Activated CD8-positive, alpha-beta memory T cell treated with anti-CD3 and anti-CD28 coated beads for 24 hours (primary cell): ENCODE data around the gene PSMB5.
"Not testable (repeated sequence)": the region's sequence is repeated elsewhere in the genome, so short reads cannot be mapped to it uniquely, and the experiment has no call there.

ENCODE experiments used
- DNase-seq: peaks from one replicate; pipeline ENCODE4 v3.0.0-alpha.2; 2020

PSMB5 gene

DNA sequence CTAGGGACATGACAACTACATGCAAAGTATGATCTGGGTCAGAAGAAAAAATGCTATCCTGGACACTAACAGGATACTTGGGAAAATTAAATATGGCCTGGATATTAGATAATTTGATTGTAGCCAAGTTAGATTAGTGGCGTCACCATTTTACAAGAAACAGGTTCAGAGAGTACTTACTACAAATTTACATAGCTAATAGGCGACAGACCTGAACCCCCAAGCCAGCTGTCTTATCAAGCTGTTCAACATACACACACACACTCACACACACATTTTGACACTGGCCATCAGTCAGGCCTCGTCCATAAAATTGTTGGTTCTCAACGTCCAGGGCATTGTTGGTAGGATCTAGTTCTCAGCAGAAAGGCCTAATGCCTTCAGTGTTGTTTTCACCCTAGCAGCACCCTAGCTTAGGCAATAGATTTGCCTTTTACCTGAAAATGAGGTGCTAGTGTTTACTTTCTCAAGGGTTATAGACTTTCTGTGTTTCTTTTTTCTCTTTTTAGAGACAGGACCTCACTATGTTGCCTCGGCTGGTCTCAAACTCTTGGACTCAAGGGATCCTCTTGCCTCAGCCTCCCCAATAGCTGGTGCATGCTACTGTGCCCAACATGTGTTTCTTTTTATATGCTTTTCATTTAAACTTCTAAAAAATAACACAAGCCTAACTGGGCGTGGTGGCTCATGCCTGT, 21.5 kb downstream of the PSMB5 start:
- no peak for DNase-seq

DNA sequence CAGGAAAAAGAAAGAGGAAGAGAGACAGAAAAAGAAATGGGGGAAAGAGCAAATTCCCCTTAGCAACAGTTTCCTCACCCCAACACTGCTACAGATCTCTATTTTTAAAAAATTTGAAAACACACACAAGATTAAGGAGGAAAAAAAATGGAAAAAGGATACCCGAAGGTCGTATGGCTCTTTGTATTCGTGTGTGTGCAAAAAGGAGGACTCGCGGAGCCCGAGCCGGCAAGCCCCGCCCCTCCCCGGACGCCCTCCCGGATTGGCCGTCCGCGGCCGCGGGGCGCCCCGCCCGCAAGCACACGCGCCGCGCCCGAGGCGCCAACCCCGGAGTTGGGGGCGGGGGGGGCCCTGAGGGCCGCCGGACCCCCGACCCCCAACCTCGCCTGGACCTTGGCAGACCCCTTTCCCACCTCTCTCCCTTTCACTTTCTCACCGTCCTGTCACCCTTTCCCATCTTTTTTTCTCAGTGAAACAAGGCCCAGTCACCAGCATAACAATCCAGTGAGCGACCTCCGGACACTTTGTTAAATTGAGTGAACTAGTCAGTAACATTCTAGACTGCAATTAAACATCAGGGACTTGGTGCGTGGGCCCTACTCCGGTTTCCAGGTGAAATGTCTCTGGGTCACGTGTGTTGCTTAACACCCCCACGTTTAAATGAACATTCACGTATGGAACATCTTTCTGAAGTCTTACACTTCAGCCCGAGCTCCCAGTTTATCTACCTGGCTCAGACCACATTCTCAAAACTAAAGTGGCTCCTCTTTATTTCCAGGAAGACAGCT, 24.6 kb downstream of the PSMB5 start, which contains the start of gene C14orf93:
Gene C14orf93, minus strand, starts transcription at position 205 of the 788 bp plus-strand sequence. CDS start 11,120 bp downstream, outside the sequence.
- peak; percentile 89 for DNase-seq

DNA sequence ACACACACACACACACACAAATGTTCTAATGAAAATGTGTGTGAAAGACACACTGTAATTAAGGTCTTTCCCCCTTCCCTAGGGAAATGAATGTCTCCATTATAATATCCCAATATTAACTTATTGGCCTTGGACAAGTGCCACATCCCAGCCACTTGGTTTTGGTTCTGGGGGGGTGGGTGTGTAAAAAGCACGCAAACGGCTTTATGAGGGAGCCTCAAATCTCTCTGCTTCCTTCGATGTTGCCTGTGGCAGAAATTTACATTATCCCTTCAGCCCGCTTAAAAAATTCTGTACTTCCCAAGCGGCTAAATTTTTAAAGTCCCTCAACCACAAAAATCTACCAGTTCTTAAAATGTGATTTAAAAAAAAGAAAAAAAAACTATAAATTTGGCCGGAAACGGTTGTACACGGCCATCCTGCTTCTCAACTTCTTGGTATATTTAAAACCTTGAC, 25.2 kb downstream of the PSMB5 start:
- no peak for DNase-seq

DNA sequence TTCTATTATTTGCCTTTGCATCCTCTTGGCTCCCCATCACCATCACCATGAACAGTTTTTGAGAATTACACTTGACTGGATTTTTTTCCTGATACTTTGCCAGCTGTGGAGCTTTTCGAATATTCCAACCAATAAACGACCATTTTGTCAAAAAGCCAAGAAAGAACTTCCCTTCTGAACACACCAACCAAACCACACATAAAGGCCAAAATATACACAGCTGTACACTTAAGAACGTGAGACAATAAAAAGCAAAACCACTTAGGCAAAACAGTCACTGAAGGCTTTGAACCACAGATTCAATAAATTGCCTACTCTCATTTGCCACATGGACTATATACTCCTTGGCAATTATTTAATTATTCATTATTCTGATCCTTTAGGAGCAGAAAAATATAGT, 25.9 kb downstream of the PSMB5 start:
- no peak for DNase-seq

DNA sequence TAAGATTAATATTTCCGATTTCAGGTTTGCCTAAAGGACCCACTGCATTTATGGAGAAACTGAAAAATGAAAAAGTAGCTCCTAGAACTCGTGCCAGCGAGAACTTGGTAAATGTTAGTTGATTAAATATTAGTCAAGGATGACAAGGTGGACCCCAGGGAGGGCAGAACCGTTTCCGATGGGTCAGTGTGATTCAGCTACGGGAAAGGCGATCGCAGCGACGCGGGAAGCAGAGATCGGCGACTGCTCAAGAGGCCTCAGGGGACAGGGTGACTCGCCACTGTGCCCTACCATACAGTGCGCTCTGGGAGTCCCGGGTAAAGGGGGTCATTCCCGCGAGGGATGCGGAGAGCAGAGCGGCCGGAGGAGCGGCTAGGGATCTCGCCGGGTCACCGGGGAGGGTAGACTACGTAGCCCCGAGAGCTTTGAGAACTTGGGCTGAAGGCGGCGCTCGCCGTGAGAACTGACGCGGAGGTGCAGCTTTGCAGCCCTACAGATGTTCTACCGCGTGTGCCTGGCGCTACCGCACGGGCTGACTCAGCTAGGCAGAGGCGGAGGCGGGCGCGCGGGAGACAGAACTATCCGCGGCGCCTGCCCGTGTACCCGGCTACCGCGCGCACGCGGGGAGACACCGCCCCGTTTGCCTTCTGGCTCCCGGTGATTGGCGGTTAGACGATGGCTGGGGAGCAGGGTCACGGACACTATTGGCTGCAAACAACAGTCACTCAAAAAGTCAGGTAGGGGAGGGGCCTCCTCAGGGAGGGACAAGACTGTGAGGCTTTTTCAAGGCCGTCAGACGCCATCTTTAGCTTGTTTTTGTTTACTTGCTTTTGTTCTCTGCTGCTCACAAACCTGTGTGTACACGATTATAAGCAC, 27.9 kb downstream of the PSMB5 start:
- DNase-seq = peak; percentile 96

DNA sequence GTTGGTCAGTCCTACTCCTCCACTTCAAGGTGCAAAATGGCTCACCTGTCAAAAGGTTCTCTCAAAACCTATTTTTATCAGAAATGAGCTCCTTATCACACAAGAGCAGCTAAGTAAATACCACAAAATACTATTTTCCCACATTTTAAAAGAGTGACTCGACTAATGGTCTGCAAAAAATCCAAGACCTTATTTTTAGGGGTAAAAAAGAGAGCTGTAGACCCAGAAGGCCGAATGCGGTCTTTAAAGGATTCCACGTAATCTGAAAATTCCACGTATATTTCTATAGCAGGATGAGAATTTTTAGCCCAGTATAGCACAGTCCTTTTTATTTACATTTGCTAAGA, 28.5 kb downstream of the PSMB5 start:
- no peak for DNase-seq

DNA sequence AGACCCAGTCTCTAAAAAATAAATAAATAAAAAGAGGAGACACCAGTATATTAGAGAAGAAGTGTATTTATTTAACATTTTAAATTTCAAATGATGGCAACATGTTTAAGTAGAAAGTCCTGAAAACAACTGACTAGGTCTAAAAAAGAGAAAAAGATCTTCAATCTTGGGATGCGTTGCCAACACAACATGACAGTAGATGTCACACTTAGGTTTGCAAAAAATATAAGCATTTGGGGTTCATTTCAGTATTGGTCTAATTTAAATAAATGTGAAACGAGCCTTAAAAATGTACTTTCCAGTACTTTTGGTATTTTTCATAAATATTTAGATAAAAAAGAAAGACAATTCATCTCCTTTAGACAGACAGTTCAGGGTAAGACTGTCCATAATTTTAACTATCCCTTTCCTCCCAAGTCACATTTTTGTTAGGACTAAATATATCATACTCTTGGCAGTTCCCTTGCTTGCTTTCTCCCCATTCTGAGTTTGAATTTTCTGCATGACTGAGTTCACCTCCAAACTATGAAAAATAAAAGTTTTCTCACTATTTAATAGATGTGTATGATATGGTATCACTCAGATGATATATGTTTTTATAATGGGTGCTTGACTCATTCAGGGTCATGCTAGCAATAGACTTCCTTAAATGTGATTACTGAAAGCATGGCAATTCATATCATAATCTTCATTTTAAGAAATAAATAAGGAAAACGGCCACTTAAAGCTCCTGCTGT, 29.1 kb downstream of the PSMB5 start:
- DNase-seq = no peak

DNA sequence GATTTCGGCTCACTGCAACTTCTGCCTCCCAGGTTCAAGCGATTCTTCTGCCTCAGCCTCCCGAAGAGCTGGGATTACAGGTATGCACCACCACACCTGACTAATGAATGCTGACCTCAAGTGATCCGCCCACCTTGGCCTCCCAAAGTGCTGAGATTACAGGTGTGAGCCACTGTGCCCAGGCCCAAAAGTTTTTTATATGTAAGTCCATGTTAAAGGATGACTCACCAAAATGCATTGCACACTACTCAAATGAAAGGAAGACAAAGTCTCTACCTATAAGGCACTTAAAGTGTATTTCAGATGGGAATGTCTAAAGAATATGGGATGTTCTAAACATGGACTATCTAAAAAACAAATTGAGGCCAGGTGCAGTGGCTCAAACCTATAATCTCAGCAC, 30.4 kb downstream of the PSMB5 start:
- DNase-seq = not testable (repeated sequence)

DNA sequence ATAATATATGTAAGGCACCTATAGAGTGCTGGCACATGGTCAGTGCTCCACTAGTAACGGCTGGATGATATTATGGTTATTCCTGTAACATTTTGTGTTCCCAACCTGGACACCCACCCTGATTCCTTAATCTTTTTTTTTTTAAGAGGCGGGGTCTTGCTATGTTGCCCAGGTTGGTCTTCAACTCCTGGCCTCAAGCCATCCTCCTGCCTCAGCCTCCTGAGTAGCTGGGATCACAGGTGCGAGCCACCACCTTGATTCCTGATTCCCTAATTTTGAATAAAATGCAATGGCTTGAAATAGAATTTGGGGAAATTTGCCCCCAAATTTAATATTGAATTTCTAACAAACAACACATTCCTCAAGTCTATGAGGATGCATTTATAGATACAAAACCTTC, 32.1 kb downstream of the PSMB5 start:
- DNase-seq = no peak

DNA sequence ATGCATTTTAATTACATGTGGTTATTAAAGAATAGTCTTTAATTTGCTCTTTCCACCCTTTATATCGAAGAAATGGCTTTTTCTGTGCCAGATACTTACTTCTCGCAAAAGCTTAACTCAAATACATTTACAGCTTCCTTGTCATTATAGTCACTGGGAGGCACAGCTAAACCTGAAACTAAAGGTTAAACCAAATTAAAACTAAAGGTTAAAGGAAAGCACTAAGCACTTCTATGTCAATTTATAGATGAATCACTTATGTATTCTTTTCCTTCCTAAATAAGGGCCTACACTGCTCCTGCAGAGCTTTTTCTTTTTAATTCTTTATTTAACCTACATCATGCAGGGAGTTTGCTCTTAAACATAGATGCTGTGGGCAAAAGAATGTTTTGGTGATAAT, 33.8 kb downstream of the PSMB5 start:
- DNase-seq = no peak

DNA sequence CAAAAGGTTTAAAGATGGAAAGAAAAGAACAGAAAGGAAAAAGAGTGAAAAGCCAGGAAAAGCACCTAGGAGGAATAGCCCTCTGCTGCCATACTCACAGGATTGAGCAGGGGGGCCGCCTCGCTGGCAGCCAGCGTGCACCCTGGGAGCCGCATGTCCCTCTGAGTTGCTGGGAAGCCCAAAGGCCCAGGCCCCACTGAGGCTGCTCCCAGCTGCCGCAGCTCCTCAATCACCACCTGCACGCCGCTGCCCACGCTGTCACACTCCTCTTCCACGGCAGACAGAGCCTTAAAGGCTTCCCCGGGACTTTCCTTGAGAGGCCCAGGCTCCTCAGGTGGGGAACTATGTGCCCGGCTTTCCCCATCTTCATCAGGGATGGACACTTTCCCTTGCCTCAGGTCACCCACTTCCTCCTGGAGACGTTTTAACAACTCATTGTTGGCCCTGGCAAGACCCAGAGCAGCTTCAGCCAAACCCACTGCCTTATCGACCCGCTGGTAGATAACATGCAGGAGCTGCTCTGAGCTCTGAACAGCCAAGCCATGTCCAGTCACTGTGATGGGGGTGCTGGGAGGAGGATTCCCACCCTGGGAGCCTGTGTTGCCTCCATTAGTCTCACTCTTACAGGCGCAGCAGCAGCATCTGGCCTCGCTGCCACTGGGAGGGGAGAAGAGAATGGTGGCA, 36.2 kb downstream of the PSMB5 start:
- no peak for DNase-seq

DNA sequence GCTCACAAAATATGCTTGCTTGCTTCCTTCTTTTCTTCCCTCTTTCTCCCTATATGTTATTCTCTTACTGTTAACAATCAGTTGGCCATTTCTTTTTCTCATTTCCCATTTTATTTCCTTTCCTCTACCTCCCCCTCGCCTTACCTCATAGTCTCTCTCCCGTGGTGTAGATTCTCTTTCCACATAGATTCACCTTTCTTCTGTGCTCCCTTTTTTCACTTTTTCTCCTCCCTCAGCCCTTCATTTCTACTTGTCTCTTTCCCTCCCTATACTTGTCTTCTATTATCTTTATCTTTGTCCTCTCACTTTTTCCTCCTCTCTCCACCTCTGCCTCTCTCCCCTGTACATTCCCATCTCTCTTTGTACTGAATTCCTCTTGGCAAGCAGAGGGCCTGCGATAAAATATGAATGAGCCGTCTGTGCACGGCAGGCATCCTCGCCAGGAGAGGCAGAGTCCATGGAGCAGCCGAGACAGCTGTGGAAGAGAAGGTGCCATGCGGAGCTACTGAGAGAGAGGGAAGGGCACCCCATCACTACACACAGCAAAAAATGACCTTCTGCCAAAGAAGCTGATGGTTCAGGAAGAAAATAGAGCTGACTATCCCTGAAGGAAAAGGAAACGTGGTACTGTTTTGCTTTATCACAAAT, 36.9 kb downstream of the PSMB5 start:
- DNase-seq = no peak

DNA sequence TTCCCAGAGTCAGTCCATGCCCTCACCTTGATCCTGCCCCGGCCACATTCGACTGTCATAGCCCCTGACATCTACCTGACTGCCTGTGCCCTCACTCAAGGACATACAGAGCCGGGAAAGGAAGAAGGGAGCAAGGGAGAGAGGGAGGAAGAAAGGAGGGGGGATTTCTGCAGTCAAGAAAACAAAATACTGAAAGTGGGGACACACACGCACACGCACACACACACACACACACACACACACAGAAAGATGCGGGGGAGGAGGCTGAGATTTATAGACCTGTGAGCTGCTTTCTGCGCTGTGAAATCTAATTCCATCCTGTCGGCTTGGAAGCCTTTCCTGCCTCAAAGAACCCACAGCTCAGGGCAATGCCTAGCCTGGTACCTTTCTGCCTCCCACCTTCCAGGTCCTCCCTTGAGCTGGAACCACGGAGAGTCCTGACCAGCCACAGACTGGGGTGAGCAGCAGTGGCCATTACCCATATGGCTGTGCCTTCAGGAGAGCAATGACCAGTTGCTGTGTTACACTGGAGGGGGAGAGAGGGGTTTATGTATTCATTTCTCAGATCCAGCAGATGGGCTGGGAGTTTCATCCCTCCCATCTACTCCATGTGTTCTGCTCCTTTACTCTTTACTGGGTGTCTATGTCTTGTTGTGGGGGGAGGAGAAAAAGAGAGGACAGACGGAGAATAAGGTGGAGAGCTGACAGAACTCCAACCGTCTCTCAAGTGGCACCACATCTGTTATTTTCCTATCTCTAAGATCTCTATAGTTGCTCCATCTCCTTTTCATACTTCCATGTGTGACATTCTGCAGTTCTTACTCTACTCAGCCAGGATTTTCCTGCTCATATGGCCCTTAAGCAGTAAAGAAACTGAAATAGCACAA, 37.7 kb downstream of the PSMB5 start:
- DNase-seq = no peak

DNA sequence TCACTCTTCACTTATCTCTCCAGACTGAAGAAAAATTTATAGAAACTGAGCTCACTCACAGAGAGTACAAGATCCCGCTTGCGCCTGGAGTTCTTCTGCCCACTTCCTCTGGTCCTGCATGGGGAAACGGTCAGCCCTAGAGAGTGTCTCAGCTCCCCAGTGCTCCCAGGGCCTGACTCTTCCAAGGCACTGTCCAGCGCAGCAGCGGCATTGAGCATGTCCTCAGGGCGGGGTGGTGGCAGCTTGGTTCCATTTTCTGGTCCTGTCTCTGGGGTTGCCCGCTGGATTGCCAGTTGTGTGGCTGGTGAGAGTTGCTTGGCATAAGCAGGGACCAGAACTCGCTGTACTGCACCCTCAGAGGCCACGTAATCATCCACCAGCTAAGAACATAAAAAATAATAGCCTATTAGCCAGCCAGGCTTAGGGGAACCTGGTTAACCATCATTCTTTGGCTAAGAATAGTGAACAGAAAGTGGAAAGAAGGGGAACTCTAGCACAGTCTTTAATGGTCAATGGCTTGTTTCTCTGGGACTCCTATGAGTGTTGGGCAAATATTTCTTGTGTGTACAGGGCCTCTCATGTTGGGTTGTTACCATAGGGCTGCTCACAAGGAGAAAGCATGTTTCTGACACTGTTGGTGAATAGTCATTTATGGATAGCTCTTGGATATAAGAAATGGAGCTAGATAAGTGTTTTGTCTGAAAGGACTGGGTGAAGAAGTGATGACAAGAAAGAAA, 38.6 kb downstream of the PSMB5 start:
- DNase-seq = no peak

DNA sequence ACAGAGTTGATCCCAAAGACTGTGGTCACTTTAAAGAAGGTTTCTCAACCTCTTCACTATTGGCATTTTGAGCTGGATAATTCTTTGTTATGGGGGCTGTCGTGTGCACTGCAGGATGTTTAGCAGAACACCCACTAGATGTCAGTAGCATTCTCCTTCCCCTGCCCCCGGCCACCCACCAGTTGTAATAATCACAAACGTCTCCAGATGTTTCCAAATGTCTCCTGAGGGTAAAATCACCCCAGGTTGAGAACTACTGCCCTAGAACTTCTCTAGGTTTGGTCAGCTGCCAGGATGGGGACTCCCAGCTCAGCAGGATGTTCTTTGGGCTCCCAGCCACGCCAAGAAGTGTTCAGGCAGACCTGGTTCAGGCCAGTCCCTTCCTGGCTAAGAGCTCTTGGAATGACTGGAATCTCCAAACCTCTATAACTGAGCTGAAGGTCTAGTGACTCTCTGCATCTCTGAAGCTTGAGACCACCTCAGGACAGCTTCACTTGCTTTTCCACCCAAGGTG, 39.9 kb downstream of the PSMB5 start:
- DNase-seq = no peak

DNA sequence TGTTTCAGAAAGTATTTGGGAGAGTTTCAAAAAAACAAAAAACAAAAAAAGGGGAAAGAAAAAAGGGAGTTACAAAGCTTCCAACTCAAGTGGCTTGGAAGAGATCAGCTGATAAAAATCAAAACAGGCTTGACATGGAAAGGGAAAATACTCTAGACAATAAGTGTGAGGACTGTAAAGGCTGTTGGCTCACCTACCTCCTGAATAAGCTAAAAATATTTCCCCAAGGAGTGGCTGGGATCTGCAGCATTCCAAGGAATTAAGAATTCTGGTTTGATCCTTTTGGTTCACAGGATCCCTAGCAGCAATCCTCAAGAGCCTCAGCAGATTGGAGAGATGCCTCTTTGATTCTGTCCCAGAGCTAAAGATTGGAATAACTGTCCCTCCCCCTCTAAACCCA, 41.2 kb downstream of the PSMB5 start:
- DNase-seq = no peak

DNA sequence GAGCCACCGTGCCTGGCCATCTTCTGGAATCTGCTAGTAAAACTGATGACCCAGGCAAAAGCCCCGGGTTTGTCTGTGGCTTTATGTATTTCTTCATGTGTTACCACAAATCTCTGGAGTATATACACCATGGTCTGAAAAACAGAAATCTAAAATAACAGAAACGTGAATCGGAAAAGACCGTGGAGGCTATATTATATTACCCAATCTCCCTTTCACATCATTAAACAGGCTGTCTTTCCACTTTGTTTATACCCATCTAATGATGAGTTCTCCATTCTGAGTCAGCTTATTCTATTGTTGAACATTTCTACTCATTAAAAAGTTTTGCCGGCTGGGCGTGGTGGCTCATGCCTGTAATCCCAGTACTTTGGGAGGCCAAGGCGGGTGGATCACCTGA, 42.8 kb downstream of the PSMB5 start:
- DNase-seq = no peak

DNA sequence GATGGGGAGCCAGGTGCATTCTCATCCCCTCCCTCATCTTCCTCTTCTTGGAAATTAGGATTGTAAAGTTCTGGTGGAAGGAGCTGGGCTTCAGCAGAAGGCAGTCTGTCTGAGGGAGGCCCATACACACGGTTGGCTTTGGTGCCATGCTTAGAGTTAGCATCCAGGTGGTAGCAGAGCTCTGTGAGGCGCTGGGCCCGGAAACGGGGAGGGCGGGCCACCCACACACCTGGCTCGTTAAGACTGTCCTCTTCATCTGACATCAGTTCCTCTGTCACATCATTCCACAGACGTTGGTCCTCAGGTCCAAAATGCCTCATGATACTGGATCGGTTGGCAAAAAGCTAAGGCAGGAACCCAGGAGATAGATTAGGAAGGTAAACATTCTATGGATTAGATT, 47.4 kb downstream of the PSMB5 start:
- no peak for DNase-seq

DNA sequence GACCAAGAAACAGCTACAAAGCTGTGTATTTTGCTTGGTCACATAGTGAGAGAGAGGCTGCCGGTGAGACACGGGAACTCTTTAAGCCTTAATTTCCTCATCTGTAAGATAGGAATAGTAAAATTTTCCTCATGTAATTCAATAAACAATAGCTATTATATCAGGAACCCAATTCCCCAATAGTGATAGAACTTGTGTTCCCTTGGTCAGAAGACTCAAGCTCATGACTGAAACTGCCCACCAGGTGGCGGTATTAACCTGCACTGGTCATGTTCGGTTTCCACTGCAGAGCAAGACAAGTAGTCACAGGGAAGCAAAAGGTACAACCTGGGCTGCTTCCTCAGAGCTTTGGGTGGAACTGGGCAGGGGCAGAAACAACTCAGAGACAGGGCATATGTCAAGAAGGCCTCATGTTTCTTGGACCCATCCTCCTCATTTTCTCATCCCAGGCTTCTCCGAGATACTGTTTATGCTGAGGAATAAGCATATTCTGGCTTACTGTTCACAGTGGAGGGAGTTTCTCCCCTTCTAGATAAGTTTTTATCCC, 48.1 kb downstream of the PSMB5 start:
- DNase-seq = peak; percentile 93
